Posterior cingulate gyrus (tissue), 11 donors: ENCODE data around the gene TSPO.

ENCODE experiments used
- DNase-seq, 10 donors: peaks; one replicate each; pipeline versions ENCODE4 v3.0.0 to v3.0.0-alpha.2; 2020 to 2021; ENCODE audit warnings: mixed read lengths in 3 of 10
- intact Hi-C: fragments of 100-400 bp; cut with DNase I; formaldehyde crosslinking; loops from one replicate; pipeline ENCODE4 v1.15.1; 2023

Gene TSPO

DNA sequence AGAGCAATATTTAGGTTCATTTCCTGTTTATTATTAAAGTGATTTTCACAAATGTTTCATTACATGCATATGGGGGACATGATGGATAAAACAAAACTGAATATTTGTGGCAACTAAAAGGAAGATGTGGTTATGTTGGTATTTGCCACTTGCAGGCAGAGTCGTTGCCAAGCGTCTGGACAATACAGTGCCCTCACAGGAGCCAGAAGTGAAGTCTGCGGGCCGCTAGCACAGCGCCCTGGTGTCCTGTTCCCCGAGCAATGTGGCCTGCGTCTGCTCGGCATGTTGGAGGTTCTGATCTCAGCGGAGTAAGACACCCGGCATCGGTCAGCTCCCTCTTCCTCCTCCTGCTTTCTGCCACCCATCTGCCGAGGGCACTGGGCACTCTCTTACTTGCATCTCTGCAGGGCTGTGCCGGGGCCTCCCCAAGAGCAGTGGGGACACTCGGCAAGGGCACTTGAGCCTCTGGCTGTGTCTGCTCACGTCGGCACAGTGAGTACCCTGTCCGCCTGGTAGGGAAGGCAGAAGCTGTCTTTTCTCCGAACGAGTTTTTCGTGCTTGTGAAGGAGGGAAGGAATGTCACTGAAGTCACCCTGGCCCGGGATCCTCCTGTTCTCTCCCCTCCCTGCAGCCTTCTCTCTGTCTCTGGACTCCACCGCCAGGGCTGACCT lies 46.0 kb downstream of the TSPO start:
- DNase-seq, result peak in 2 of 10 donors; percentile 60 to 61
- intact Hi-C loops, result no loop called here

DNA sequence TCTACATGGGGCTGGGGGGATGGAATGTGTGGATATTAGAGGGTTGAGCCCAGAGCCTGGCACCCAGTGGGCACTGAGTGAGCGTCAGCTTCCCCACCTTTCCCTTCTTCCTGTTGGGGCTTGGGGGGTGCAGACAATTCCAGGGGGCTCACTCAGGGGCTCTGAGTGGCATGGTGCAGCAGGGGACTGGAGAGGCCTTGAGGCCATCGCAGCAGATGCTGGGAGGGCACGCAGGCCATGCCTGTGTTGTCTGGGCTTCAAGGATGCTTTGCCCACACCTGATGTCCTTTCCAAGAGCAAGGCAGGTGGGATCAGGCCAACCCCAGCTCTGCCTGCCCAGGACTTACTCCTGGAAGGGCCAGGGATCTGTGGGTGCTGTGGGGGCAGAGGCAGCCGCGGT lies 46.8 kb downstream of the TSPO start:
- peak in 2 of 10 donors; percentile 31 to 45 for DNase-seq
- intact Hi-C loops, result no loop called here

DNA sequence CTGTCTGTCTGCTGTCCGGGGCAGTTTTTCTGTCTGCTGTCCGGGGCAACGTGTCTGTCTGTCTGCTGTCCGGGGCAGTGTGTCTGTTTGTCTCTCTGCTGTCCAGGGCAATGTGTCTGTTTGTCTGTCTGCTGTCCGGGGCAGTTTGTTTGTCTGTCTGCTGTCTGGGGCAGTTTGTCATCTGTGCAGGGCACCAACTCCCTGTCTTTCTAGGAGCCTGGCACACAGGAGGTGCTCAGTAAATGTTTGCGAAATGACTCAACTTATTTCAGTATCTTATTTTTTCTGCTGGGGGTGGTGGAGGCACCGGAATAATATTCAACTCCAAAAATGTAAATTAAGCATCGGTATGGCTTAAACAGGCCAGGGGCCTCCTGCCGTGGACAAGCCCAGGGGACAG lies 47.6 kb downstream of the TSPO start:
- peak in 1 of 10 donors; percentile 55 for DNase-seq
- intact Hi-C loops, result no loop called here

DNA sequence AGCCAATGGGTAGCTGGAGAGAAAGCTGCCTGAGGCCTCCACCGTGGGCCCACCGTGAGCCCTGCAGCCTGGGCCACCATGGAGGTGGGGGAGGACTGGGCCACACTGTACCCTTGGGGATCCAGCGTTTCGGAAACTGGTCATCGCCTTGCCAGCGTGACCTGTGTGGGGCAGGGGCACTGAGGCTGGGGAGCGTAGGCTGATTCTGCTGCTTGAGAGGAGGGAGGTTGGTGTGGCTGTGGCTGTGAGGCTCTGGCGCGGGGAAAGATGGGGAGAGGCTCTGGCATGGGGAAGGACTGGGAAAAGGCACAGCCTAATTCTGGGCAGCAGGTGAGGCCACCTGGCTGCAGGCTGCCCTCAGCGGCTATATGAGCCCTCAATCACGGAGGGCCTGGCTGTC lies 48.2 kb downstream of the TSPO start:
- peak in 2 of 10 donors; percentile 47 to 61 for DNase-seq
- intact Hi-C loops, result no loop called here

DNA sequence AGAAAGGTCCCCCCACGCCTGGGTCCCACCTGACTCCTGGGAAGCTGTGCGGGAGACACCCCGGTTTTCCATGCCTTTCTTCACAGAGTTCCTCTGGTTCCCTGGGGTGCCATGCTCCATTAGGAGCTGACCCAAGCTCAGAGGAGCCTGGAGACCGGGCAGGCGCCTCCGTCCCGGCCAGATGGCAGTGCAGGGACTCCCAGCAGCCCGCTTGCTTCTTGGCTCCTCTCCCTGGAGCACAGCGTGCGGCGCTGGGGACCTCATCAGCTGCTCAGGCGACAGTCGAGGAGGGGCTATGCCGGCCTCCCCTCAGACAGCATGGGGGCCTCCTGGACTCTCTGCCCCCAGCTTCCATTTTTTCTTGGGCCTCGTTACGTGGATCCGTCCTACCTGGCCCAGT lies 48.7 kb downstream of the TSPO start:
- intact Hi-C loops, result no loop called here
- peak in 1 of 10 donors; percentile 75 for DNase-seq

DNA sequence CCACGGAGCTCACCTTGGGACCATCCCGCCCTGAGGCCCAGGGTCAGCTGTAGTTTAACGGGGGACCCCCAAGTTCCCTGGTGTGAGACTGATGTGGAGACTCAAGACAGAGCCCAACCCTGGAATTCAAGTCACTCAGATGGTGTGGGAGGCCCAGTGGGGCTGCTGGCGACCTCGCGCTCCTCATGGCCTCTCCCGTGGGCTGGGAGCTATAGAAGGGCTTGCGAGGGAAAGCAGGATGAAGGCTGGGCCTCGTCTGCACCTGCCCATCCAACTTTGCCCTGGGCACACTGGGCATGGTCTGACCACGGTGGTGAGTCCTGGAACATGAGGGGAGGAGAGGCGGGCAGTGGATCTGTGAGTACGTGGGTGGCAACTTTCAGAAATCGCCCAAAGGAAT lies 49.2 kb downstream of the TSPO start:
- intact Hi-C loops, result no loop called here
- peak in 1 of 10 donors; percentile 65 for DNase-seq

DNA sequence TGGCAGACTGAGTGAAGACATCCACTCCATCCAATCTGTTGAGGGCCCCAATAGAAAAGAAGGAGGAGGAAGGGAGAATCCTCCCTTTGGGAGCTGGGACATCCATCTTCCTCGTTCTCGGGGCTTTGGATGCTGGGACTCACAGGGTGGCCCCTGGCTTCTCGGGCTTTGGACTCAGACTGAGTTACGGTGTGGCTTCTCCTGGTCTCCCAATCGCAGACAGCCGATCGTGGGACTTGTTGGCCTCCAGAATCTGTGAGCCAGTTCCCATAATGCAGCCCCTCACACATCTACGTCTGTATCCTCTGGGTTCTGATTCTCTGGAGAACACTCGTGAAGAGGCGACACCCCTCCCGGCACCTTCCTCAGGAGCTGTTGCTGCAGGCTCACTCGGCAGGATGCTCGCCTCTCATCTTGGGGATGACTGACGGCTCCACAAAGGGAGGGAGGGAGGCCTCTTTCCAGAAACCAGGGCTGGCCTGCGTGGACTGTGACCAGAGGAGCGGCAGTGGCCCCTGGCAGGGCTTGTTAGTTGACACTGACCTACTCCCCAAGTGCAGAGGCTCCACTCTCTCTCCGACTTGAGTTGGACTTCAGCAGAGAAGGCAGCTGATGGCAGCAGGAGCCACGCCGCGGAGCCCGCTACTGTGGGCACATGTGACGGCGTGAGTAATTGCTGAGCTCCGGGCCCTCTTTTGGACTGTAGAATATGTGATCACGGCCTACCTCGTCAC lies 50.3 kb downstream of the TSPO start:
- intact Hi-C loops, result no loop called here
- DNase-seq, result peak in 1 of 10 donors; percentile 52

DNA sequence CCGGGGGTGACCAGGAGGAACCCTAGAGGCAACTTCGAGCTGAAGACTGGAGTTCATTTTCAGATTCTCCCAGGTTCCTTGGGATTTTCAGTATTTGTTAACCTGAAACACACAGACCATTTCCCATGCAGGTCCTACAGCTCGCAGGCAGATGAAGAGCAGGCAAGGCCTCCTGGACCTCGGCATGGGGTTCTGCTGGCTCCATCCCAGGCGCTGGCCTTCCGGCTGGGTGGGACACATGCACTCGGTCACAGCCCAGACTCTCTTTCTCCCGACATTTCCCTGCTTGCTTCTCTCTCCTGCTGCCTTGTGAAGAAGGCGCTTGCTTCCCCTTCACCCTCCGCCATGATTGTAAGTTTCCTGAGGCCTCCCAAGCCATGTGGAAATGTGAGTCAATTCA lies 51.0 kb downstream of the TSPO start:
- intact Hi-C loops, result no loop called here
- peak in 1 of 10 donors; percentile 59 for DNase-seq

DNA sequence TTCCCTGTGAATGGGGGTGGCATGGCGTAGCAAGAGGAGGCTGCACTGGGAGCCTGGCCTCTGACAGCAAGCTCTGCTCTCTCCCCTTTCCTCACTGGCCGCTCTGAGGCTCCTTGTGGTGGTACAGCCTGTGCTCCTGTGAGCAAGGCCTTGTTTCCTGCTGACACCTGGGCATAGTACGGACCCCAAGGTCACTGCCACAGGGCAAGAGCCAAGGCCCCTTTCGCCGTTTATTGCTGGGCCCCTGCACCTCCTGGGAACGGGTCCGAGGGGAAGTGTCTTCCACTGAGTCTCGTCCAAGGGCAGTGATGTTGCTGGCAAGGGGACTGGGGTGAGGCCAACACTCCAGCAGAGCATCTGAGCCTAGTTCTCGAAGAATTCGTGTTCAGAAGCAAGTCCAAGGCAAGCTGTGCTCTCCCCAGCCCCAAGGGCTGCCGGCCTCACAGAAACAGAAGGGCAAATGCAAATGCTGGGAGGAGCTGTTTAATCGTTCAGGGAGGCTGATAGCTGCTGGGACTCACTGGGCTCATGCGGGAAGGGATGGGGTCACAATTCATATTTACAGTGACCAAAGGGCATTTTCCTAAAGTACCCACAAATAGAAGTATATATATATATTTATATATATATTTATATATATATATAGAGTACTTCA lies 51.5 kb downstream of the TSPO start:
- intact Hi-C loops, result no loop called here
- peak in 1 of 10 donors; percentile 72 for DNase-seq

DNA sequence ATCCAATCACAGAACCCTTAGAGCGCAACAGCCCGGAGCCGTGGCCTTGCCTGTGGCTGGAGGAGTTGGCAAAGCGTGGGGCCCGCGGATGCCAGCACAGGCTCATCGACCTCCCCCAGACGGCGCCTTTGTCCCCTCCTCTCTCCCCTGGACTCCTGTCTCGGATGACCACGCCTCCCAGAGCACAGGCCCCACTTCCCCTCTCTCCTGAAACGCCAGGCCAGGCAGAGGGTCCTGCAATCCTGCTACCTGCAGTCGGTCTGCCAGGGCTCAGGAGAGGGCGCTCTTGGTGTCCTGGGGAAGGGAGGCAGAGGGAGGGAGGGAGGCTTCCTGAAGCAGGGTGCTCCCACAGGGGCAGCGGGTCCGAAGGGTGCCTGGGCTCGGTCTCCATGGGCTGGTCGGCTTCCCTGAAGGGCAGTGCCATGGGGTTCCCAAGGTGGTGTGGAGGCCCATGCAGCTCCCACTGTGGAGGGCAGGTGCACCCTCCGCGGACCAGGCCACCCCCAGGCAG lies 52.2 kb downstream of the TSPO start:
- intact Hi-C loops, result no loop called here
- DNase-seq, result peak in 1 of 10 donors; percentile 78

DNA sequence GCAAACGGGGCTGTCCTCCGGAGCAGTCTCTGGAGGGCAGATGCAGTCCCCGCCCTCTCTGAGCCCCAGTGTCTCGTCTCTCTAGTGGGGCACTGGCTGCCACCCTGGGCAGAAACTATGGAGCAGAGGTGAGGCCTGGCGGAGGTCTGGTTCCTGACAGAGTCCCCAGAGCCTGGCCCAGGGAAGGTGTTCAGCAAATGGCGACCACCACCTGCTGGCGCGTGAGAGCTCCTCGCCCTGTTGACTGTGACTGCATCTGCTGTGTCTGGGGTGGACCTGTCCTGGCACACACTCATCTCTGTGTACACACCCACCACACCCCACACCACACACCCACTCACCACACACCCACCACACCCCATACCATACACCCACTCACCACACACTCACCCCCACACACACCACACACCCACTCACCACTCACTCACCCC lies 53.9 kb downstream of the TSPO start:
- peak in 1 of 10 donors; percentile 56 for DNase-seq
- intact Hi-C loops, result no loop called here

DNA sequence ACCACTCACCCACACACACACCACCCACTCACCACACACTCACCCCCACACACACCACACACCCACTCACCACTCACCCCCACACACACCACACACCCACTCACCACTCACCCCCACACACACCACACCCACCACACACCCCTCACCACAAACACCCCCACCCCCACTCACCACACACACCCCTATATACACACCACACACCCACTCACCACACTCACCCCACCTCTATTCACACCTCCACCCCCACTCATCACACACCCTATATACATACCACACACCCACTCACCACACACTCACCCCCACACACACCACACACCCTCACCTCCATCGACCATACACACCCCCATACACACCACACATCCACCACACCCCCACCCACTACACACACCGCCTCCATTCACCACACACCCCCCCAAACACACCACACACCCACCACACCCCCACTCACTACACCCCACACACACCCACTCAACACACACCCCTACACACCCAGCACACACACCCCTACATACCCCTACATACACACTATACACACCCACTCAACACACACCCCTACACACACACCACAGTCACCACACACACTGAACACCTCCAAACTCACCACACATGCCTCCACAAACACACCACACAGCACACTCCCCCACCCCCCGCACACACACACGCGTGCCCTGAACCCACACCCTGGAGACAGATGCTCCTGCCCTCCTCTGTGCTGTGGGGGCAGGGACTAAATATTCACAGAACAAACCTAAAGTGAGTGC lies 54.6 kb downstream of the TSPO start:
- peak in 1 of 10 donors; percentile 46 for DNase-seq
- intact Hi-C loops, result no loop called here

DNA sequence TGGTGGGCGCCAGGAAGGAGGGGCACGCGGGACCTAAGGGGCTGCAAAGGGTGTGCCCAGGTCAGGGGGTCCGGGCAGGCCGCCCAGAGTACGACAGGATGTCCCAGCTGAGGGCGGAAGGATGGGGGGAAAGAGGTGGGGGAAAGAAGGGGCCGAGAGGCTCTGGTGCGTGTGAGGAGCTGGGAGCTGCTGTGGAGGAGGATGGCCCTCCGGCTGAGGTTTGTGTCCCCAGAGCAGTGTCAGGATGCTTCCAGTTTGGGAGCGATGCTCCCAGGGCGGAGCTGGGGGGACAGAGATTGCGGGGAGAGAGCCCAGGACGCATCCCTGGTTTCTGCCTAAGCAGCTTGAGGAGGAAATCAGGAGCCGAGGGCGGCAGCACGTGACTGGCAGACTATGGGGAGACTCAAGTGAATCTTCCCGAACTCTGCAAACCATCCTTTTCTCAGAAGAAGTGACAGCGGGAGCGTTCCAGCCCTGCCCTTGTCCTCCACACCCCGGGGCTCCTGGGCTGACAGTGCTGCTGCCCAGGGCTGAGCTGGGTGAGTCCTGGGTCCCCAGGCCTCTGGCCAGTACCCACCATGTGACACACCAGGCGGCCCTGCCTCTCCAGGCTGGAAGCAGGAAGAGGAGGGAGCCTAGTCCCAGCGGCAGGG lies 55.3 kb downstream of the TSPO start:
- DNase-seq, result peak in 1 of 10 donors; percentile 73
- intact Hi-C loops, result no loop called here

DNA sequence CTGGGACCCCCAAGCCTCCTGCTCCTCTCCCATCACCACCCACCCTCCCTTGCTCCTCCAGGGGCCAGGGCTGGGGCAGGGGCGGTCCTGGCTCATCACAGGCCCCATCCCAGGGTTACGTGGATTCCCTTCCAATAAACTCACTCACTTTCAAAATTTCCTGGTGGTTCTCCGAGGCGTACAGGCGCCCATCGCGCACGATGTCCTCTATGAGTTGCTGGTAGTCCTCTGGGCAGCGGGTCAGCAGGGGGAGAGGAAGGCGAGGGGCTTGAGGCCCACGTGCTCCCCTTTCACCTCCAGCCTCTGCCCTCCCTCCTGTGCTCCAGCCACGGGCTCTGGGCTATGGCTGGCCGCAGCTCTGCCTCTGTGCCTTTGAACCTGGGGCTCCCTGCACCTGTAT lies 56.0 kb downstream of the TSPO start:
- DNase-seq, result peak in 1 of 10 donors; percentile 42
- intact Hi-C loops, result no loop called here

DNA sequence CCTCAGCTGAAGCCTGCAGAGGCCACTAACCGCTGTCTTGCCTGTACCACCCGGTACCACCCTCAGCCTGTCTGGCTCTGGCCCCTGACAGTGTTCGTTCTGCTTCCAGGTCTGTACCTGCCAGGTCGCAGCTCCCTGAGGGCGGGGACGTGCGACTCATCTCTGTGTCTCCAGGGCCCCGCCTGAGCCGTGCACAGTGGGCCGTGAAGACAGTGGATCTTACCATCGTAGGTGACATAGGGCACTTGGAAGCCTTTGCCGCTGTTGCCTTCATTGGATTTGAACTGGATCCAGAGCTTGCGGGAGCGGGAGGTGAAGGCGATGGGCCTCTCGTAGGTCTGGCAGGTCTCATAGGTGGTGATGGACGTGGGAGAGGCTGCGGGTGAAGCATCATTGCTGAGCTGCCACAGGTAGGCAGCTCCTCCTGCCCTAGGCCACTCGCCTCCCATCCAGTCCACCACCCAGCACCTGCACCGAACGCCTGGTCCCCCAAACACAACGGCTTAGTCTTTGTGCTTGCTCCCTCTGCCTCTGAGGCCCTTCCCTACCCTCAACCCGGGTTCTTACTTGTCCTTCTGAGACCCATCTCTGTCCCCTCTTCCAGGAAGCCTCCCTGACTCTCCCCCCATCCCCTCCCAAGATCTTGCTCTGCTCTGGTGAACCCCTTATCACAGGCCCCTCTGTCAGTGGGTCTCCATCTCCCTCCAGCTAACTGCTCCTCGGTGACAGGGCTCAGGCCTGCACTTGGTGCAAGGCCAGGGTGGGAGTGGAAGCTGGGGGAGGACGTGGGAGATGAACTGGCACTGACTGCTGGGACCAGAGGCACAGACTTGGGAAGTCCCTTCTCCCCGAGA lies 56.7 kb downstream of the TSPO start:
- DNase-seq, result peak in 2 of 10 donors; percentile 72 to 76
- intact Hi-C loops, result no loop called here

DNA sequence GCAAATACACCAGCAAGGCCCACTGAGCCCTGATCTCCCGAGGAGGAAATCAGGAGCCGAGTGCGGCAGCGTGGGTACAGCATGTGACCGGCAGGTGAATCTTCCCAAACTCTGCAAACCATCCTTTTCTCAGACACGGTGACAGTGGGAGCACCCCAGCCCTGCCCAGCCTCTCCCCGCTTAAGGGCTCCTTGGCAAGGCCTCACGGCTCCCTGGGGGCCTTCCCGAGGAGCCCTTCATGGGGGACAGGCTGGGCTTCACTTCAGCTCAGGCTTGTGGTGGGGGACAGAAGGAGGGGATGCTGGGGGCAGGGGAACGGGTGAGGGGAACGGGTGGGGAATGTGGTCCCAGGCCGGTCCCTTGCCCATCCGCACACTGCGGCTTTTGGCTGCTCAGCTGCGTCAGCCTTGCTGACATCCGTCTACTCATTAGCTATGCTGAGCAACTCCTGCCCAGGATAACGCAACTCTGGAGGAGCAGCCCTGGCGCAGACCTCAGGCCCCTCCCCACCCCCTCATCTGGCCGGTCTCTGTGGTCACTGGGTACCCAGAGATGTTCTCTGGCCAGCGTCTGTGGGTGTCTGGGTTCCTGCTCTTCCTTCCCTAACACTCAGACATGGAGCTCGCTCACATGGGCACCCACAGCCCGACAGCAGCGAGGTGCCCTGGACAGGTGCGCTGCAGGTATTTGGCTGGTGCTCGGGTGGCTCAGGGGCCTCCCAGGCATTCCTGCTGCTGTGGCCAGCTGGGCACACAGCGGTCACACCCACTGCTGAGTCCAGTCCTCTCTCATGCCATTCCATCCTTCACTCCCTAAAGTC lies 57.6 kb downstream of the TSPO start:
- intact Hi-C loops, result no loop called here
- DNase-seq, result peak in 2 of 10 donors; percentile 69 to 75

DNA sequence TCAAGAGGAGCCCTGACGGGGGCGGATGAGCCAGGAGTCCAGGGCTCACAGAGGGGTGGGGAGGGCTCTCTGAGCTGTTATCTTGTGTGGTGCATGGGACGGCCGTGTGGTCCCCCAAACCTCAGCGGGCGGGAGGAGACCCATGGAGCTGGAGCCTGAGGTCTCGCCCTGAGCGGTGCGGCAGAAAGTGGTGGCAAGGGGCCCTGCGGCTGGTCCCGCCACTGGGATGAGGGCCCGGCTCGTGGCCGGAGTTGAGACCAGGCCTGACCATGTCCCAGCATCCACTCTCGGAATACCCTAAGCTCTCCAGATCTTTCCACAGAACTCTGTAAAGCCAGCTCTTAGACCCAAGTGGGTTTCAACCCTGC lies 58.1 kb downstream of the TSPO start:
- intact Hi-C loops, result no loop called here
- DNase-seq, result peak in 3 of 10 donors; percentile 33 to 70 (median 58)

DNA sequence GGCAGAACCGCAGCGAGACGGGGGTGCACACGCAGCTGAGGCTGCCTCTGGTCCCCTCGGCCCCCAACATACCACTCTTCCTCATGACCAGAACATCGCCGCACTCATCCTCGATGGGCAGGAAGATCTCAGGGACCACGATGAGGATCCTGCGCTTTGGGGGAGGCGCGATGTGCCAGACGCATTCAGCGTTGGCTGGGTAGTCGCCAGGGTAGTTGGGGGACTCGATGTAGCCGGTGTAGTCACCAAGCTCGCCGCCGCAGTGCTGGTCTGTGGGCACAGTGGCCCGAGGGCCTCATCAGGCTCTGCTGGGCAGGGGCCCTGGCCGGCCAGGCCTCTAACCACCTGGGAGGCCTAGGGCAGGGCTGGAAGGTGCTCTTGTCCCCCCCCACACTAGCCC lies 58.6 kb downstream of the TSPO start:
- intact Hi-C loops, result no loop called here

More for the DNA sequence above, 58.6 kb downstream of the TSPO start:
- DNase-seq, result peak in 3 of 10 donors; percentile 54 to 72 (median 61)
